HS-5 (cell line): Measurements from ENCODE around the gene CBX6.

Experiments
- DNase-seq: peaks from one replicate; pipeline ENCODE4 v3.0.0-alpha.2; 2012; ENCODE audit warnings: low read depth

The CBX6 gene

DNA sequence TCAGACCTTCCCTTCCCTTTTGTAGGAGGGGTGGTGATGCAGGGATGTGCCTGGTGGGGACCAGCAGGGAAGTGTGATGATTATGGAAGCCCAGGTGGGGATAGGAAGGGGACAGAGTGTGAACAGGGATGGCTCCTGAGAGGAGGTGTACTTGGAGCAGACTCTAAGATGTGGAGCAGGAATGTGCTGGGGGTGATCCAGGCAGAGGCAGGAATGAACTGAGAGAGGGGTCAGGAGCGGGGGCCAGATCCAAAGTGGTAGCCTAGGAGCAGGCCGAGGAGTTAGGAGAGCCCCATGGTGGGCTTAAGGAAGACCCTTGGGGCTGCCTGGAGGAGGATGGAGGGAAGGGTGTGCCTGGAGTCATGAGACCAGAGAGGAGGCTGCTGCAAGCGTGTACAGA, 31.9 kb downstream of the CBX6 start:
- DNase-seq: no peak

DNA sequence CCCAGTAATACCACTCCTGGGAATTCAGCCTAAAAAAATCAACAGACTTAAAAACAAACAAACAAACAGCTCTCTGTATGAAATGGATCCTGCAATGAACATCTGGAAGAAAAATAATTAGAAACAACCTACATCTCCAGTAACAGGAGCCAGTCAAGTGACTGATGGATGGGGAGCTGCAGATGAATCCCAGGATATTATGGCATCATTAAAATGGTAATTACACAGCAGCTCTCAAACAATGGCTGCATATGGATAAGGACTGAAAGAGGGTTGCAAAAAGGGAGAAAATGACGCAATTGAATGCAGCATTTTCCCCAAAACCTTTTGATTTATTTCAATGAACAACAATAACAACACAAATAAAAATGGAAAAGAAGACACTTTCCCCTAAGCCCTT, 32.3 kb downstream of the CBX6 start:
- DNase-seq: no peak

DNA sequence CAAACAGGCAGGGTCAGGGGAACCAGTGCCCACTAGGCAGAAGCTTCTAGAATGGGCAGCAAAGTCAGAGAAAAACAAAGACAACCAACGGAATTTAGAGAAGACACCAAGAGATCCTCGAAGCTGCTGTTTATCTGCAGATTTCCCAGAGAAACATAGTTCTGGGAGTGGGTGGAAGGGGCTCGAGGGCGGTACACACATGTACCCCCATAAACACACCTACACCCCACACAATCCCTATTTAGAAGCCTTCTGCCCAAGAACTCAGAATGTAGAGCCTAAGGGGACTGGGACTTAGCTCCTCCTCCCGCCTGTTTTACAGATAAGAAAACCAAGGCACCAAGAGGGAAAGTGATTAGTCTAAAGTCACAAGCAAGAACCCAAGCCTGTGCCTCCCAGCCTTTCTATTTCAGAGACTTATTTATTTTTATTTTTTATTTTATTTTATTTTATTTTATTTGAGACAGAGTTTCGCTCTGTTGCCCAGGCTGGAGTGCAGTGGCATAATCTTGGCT, 34.5 kb downstream of the CBX6 start:
- DNase-seq: no peak

DNA sequence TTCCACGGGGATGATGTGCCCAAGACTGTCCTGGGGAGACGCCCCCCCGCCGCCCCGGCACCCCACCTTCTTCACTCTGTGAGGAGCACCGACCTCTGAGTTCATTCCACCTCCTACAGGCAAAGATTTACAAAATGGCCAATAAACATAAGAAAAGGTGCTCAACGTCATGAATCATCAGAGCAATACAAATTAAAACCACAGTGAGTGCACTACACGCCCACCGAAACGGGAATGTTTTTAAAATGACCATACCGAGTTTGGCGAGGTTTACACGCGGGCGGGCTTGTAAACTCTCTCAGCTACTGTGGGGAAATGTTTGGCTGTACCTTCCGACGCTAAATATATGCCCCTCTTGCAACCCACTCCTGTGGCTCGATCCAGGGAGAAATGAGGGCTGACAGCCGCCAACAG, 36.1 kb downstream of the CBX6 start:
- peak; percentile 3 for DNase-seq

DNA sequence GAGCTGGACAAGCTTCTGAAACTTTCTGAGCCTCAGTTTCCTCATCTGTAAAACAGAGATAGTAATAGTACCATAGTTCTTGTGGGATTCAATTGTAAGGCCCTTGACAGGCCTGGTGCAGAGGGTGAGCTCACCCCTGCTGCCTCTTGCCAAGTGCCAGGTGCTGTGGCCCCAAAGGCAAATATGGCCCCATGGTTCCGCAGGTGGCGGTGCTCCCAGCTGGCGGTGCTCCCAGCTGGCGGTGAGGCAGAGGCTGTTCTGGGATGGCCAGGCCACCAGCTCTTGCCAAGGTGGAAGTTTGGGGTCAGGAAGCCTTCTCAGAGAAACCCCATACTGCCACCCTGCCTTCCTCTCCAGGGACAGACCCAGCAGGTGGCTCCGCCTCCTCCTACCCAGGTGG, 37.0 kb downstream of the CBX6 start:
- DNase-seq: no peak

DNA sequence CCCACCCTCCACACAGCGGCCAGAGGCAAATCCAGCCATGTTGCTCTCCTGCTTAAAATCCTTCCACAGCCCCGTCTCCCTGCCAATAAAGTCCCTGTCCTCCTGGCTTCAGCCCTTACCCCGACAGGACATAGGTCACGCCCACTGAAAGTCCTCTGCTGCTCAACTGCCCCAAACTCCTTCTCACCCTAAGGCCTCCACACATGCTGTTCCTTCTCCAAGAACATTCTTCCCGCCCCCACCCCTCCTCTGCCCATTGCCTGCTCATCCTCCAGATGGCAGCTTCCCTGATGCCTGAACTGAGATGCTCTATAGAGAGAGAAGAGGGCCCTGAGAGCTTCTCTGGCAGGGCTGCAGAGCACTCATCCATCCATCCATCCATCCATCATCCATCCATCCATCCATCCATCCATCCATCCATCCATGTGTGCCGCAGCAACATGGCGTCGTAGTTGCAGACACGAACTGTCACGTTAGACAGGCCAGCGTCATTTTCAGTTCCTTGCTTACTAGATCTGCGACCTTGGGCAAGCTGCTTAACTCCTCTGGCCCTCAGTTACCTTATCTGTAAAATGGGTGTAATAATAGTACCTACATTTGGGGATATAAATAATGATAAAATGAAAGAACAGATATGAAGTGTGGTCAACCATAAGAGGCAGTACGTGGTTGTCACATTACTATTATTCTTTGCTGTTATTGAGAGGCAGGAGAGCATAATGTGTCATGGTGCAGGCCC, 37.6 kb downstream of the CBX6 start:
- DNase-seq: no peak

DNA sequence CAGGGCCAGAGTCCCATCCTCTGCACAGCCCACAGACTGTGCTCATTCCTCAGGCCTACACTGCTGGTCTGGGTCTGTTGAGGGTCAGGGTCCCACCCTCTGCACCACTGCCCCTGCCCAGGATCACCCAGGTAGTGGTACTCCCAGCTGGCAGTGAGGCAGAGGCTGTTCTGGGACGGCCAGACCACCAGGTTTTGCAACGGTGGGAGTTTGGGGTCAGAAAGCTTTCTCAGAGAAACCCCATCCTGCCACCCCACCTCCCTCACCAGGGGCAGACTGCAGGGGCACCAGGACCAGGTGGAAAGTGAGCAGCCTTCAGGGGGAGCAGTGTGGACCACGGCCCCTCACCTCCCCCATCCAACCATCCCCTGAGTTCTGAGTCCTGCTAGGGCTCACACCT, 39.0 kb downstream of the CBX6 start:
- DNase-seq: no peak

DNA sequence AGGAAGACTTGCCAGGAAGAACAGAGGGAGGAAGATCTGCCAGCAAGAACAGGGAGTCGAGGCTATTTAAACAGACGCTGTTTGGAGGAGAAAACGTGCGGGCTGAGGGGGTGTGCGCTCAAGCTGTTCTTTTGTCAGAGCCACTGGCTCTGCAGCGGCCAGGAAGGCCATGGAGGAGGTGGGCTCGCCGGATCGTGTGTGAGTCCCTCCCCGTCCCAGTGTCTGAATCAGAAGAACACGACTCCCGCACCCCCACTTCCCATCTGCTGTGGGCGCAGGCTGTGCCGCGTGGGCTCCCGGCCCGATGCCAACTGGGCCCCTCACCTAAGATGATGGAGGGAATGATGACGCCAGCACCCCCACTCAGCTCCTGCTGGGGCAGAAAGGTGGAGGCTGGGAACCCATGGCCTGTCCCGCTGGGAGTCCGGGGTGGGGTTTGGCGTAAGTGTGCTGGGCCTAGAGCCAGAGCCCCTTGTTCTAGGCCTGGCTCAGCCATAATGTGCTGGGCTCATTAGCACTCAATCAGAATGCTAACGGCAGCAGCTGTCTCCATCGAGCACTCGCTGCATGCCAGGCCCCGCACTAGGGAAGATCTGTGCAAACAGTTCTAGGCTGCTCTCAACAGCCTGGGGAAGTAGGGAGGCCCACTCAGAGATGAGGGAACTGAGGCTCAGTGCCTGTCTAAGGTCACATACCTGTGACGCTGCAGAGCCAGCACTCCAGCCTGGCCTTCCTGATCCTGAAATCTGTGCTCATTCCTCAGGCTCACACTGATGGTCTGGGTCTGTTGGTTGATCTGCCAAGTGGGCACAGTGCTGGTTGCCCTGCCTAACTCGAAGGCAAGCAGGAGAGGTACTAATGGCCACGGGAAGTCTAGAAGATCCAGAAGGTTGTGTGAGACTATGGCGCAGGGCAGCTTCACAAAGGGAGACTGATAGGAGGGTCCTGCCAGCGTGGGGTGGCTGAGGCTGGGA, 39.7 kb downstream of the CBX6 start:
- no peak for DNase-seq

DNA sequence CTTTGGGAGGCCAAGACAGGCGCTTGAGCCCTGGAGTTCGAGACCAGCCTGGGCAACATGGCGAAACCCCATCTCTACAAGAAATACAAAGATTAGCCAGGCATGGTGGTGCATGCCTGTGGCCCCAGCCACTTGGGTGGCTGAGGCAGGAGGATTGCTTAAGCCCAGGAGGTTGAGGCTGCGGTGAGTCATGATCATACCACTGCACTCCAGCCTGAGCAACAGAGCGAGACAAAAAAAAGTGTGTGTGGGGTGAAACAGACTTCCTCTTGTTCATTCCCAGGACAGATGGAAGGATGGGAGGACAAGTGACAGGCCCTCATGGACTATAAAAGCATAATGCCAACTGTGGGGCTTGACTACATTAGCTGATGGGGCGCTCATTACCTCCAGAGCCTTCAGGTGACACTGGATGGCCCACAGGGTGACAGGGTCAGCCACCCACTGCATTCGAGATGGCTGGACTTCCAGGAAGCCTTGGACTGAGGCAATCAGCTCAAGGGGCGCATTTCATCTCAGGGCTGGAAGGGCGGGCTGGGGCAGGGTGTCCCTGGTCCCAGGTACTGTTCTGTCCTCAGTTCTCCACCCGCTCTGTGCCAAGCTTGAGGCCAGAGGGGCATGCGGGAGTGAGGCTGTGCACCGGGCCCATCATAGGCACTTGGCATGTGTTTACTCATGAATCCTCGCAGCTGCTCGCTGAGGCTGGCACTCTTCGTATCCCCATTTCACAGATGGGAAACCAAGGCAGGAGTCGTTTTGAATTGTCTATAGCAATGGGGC, 40.7 kb downstream of the CBX6 start:
- peak; percentile 14 for DNase-seq

DNA sequence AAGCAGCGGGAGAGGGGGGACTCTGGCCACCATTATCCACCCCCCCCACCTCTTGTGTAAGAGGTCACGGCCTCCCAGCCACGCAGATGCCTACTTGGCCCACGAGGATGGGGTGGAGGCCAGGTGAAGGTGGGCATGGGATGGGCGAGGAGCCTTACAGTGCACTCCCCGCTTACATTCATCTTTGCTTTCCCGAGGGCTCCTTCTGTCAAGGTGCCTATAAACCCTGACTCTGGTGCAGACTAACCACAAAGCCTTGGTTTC, 41.2 kb downstream of the CBX6 start:
- DNase-seq: no peak

DNA sequence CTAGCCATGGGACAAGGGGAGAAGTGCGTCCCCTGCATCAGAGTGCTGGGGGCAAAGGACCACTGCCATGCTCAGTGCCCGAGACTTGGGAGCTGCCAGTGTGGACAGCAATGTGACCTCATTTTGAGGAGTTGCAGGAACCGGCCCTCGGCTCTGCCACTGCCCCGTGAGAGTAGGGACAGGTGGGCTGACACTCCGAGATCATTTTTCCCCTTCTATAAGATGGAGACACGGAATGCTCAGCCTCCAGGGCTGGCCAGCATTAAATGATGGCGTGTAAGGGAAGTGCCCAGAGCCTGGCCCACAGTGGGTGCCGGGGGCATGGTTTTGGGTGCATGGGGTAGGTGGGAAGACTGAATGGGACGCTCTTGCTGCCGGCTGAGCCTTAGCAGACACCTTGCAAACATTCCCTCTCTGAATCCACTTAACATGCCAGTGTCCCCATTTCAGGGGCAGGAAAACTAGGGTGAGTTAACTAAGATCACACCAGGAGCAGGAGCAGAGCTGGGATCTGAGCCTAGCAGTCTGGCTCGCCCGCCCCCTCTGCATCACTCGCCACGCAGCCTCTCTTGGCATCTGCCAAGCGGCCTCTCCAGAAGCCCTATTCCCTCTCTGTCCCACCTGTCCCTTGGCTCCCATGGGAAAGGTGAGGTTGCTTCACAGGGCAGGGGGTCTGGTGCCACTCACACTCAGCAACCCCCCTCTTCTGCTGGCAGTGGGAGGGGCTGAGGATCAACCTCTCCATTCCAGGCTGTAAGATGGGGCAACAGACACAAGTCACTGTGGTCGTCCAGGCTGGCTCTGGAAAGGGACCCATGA, 41.8 kb downstream of the CBX6 start:
- no peak for DNase-seq

DNA sequence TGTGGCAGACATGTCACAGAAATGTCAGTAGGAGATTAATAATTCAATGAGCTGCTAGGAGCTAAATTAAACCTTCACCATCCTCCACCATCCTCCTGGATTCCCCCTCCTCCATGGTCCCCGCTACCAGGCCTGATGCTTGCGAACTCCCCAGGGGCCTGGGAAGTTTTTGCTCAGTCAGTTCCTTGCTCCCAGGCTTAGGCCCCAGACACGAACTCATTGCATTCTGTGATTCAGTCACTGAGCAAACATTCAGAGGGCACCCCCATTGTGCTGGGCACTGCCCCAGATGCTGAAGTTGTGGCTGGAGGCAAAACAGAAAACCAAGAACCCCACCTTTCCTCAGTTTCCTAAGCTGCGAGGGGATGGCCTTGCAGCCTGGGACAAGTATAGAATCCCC, 42.5 kb downstream of the CBX6 start:
- DNase-seq: no peak

DNA sequence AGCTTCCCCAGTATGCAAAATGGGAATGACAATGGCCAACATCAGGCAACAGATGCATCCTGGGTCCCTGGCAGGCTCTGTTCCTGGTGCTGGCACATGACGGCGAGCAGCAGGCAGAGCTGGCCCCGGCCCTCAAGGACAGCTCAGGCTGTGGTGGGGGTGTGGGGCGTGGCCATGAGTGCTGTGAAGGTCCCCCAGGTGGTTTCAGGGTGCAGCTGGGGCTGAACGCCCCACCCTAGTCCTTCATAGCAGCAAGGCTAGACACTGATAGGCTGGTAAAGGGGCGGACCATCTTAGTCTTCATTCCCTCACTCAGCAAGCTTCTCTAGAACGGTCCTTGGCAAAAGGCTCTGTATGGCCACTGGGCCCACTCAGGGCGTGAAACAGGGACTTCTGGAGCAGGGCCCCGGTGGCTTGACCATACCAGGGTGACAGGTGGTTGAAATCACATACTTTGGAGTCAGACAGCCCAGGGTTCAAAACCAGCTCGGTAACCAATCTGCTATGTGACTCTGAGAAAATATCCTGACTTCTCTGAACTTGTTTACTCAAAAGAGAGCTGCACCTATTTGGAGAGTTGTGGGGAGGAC, 43.3 kb downstream of the CBX6 start:
- no peak for DNase-seq

DNA sequence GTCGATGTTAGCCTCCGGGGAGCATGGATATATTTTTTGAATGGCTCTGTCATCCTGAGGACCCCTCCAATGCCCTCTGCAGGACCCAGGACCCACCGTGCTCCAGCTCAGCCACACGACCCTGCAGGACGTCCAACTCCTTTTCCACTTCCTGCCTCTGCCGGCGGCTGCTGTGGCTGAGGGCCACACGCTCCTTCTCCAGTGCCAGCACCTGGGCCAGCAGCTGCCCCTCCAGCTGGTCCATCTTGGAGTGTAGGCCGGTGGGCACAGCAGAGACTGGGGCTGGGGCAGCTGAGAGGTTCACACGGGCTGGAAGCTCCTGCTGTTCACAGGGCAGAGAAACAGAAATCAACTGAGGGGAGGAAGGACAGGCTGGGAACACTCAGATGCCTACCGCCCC, 43.8 kb downstream of the CBX6 start:
- DNase-seq: no peak

DNA sequence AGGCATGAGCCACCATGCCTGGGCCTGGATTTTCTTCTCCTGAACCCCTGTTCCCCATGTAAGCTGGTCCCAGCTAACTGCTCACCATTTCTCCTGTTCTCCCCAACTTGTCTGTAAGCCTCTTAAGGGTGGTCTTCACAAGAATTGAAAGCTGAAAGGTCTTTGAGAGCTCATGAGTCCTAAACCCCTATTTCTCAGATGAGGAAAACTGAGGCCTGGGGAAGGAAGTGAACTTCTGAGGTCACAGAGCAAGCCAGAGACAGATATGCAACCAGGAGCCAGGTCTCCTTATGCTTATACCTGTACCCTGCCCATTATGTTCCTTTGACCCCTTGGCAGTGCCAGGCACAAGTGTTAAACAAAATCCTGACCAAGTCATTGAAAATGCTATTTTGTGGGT, 44.5 kb downstream of the CBX6 start:
- no peak for DNase-seq

DNA sequence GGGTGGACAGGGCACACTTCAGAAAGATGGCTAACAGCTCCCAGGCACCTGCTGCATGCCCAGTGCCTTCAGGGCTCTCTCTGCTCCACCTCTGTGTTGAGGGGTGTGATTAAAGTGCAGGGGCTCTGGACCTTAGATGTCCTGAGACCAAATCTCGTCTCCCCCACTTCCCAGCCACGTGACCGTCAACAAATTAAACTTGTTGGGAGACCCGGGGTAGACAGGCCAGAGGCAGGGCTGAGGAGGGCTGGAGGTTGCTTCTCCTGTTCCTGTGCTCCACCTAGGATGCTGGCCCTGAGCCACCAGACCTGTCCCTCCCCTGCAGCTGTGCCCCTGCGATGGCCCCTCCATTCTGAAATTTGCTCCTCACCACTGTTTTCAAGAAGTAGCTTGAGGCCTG, 45.2 kb downstream of the CBX6 start:
- DNase-seq: no peak

DNA sequence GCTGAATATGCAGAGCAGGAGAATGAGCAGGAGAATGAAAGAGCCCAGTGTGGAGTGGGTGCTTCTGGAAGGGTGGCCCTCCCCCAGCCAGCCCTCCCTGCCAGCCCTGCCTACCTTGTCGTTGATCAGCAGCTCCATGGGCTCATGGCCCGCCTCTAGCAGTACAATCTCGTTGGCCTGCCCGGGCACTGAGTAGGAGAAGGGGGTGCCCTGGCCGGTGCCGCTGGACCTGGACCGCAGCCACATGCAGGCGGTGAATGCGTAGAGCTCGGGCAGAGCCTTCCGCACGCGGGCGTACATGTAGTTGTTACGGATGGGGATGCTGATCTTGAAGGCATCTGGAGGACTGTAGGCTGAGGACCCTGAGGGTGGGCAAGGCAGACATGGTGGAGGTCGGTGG, 45.6 kb downstream of the CBX6 start:
- DNase-seq: no peak

DNA sequence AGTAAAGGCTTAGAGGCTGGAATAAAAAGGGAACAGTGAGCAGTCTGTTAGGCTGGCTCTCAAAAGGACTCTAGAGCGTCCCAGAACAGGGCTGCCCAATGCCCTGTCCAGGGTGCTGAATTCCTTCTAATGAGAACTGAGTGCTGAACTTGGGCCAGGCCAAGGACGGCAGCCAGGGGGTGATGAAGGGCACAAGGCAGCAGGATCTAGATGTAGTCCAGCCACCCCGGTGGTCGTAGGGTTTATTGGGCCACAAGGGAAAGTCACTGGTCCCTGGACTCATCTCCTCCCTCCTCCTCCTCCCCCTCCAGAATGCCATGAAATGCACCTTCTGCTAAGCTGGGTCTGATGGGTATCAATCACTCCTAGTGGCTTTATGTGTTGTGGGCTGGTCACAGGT, 47.4 kb downstream of the CBX6 start:
- DNase-seq: peak; percentile 6

DNA sequence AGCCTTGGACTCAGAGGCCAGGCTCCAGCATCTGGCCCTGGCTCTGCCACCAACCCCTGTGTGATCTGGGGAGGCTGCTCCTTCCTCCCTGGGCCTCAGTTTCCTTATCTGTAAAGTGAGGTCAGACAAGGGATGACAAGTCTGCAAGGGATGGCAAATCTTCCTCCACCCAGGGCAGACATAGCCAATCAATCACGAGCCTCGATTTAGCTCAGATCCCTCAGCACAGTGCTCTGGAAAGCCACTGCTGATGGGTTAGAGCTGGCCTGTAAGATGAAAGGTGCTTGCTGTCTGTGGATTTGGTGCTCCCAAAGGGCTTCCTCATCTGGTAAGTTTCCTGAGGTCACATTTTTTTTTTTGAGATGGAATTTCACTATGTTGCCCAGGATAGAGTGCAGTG, 48.4 kb downstream of the CBX6 start:
- no peak for DNase-seq

DNA sequence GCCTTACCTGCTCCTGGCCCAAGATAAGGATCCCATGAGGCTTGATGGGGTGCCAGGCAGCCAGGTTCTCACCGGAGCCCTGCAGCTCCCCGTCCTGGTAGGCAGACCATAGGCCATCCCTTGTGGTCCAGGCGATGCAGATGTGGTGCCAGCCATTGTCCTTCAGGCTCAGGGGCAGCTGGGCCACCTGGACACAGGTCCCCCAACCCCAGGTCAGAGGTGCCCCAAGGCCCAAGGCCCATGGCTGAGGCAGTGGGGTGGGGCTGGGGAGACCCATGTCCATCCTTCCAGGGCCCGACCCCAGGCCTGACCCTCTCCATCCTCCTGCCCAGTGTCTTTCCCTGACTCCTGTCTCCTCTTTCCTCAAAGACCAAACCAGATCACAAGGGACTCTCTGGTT, 48.9 kb downstream of the CBX6 start:
- no peak for DNase-seq

DNA sequence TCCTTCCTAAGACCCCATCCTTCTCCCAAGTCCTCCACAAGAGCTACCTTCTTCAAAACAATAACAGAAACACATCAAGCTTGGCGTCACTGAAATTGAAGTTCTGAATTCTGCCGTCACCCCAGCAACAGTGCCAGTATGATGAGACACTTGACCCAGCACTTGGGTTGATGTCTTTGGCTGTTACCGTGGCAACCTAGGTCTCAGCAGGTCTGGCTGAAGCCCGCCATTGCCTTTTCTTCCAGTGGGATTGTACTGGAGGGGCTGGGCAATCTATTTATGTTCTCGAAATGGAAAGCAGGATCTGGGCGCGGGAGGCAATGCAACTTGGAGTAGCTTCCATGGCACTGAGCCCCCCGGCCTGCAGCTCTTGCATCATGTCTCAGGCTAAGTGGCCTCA, 52.0 kb downstream of the CBX6 start:
- no peak for DNase-seq
